T-helper 2 cell (primary cell): ENCODE measurements around the gene SNAI3.
A peak's percentile ranks its signal among the peaks of the same experiment; 100 is the strongest.

Source experiments
- DNase-seq, 5 experiments: peaks; one replicate each; pipeline versions ENCODE4 v3.0.0 to v3.0.0-alpha.2; 2012 to 2022

SNAI3 gene

DNA sequence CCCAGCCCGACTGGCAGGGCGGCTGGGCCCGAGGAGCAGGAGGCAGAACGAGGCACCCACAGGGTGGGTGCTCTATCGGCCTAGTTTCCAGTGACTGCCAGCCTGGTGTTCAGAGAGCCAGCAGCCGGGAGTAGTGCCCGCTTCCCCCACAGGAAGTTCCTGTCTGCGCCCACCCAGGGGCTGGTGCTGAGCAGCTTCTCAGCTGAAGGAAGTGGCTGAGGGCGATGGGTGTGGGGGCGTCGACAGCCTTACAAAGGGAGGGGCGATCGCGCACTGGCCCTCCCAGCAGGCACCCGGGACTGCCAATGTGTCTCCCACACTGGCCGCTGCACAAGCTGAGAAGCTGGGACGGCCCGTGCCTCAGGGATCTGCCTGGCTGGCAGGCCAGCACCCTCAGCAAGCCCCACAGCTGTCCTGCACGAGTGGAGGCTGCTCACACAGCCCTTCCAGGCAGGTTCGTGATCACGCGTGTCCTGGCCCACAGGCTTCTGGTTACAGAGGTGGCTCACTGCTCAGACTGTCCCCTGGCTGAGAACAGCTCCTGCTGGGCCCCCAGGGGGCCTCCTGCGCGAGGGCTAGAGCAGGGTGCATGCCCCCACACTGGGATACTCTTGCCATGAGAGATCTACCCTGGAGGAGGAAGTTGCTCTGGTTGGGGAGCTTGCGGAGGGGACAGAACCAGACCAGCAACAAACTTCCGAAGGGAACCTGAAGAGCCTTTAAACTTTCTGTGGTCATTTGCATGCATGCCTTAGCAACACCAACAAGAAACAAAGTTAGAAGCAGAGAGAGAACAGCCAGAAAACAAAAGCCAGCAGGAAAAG is 17.4 kb upstream of the SNAI3 start:
- peak; percentile 36 to 90 (median 53) for DNase-seq

DNA sequence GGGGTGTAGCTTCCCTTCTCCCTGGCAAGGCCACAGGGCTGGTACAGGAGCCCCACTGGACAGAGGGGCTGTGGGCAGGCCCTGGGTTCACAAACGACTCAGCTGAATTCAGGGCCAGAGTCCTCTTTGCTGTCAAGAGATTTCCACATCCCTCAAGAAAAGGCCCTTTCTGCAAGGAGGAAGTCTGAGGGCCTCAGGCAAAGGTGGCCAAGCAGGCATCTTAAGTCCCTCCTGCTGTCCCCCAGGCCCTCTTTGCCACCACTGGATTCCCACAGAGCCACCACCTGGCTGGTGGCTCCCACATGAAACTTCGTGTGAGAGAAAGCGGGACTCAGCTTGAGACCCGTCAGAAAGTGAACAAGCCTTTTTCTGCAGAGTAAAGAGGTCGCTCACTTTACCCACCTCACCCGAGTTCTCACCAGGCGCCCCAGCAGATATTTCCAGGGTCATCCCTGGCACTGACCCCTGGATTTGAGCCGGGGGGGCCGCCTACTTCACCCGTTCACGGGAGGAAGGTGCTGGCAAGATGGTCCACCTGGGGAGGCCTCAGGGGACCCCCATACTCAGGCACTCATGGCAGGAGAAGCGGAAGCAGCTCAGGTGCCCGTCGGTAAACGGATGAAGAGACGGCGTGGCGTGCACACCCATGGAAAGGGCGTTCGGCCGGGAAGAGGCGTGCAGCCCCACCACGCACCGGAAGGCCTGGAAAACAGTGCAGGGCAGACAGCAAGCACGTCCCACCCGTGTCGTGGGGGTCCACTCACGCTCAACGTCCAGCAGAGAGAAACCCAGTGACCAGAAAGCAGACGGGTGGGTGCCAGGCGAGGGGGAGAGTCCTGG is 16.3 kb upstream of the SNAI3 start:
- DNase-seq: peak in 1 of 5 experiments; percentile 31

- peak in 1 of 5 experiments; percentile 33 for DNase-seq
These were observed 15.5 kb upstream of the SNAI3 start for GRCh38 chr16:88701581-88702370.

DNA sequence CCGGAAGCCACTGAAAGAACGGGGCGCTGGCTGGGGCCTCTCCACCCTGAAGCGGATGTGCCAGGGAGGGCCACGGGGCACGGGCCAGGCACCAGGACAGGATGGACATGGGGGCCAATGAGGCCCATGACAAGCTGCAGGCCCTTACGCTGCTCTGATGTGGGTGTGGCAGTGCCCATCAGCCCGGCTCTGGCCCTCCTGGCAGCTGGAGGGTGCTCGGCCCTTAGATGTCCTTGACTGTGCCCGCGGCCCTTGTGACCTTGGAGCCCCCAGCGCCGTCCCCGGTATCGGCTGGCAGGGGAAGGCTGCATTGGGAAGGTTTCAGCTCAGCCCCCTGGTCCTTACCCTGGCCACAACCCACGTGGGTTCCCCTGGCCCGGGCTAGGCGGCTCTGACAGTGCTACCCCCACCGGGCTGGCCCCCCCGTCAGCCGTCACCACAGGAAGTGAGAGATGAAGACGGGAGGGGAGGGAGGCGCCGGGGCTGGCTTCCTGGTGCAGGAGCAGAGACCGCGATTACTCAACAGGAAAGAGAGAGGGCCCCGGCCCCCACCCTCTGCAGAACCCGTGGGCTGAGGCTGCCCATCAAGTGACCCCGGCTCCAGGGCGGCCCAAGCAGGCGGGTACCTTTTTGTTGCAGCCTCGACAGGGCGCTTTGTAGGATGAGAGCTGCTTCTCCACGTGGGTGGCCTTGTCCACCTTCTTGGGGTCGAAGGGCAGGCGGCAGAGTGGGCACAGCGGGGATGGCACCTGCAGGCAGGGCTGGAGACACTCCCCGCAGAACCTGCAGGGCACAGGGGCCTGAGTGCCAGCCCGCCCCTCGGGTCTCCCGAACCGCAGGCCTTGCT is 14.6 kb upstream of the SNAI3 start:
- DNase-seq: peak; percentile 84 to 98 (median 94)

GRCh38 chr16:88700322-88700635 is 14.0 kb upstream of the SNAI3 start:
- DNase-seq: no peak

- DNase-seq: no peak
These were observed 12.9 kb upstream of the SNAI3 start for GRCh38 chr16:88699180-88699579.

GRCh38 chr16:88698646-88699045 is 12.3 kb upstream of the SNAI3 start:
- DNase-seq: no peak

DNA sequence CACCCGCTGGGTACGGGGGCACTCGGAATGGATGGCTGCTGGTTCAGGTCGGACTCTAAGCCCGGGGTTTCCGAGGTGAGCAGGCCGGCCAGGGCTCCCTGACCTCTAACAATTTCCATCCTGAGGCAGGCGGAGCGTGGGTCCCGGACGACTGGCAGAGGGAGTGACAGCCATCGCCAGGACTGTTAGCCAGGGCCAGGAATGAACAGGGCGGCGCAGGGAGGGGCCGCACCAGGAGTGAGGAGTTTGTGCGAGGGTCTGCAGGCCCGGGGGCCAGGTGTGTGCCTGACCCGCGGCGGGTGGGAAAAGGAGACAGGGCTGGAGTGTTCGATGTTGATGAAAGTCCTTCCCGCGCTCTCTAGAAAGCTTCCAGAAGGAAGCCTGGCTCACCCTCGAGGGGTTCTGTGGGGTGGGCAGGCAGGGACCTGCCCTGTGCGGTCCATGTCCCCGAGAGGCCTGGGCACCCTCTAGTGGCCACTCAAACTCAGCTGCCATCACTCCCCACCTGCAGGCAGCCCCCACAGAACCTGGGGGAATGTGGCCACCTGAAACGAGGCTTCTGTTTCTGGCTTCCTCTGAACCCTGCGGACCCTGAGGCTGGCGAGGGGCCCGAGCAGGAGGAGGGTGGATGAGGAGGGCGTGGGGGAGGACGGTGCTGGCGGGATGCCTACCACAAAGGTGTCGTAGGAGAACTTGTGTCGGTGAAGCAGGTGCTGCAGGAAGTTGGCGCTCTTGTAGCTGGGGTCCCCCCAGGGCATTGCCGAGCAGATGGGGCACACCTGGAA is 11.7 kb upstream of the SNAI3 start:
- DNase-seq: no peak

DNA sequence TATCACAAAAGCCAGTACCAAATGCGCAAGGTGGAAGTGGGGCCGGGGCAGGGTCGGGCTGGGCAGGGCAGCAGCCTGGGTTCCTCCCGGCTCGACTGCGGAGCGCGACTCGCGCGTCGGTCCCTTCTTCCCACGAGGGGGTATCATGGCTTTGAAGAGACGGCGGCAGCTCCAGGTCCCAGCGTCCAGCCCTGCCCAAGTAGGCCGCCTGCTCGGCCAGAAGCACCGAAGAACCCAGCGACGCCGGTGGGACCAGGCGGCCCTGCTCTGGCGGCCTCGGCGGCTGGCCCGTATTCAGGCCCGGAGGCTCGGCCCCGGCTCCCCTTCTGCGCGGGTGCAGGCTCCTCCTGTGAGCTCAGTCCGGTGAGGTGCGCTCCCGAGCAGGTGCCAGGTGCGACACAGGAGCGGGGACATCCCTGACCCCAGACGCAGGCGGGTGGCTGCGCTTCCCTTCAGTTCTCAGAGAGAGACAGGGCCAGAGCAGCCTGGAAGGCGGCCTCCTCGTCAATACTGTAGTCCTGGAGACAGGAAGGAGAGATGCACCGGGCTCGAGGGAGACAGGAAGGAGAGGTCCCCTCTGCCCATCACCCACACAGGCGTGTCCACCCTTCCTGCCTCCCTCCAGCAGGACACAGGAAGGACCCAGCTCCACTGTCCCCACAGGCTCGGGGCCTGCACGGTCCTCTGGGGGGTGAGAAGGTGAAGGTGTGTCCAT is 11.0 kb upstream of the SNAI3 start:
- no peak for DNase-seq

GRCh38 chr16:88696441-88696840 is 10.1 kb upstream of the SNAI3 start:
- DNase-seq: no peak

DNA sequence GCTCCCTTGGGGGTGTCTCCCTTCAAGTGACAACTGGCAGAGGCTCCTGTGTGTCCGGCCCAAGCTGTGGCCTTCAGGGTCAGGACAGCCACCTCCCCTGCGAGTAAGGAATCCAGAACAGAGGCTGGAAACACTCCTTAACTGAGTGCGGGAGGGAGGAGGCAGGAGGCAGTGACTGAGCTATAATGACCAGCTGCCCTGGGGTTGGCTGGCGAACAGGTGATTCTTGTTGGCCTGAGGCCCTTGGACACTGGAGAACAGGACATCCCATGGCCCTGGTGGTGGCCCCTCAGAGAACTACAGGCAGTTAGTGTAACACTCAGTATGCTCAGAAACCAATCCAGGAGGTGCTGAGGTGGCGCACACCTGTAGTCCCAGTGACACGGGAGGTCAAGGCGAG is 9.4 kb upstream of the SNAI3 start:
- DNase-seq: no peak

GRCh38 chr16:88695218-88695617 is 8.9 kb upstream of the SNAI3 start:
- DNase-seq: no peak

DNA sequence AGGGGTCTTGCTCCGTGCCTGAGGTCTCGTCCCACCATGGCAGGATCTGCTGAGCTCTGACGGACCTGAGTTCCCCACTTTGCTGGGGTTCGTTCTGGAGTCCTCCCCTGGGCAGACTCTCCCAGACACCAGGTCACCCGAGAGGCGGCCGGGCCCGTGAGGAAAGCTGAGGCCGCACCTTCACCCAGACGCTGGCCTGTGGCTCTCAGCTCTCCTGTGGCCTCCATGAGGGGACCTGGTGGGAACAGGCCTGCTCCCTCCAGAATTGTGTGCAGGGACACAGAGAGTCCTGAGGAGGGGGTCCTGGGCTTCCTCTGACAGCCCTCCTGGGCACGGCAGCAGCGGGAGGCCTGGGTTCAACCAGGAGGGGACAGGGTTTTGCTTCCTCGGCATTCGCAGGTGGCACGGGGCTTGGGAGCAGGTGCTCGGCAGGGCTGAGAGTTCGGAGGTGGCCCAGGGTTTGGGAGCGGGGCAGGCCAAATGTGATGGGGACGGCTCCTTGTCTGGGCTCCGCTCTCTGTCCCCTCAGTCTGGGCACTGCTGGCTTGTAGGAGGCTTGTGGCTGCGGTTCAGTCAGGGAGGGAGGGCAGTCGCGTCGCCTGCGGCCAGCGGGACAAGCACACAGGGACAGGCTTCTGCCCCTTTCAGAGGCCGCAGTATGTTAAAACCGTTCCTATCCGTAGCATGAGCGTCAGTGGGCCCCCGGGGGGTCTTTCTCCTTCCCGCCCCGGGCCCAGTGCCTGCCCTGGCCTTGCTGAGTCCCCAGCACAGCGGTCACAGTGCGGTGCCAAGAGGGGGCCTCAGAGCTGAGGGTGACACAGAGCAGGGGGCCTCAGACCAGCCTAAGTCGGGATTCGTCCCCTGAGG is 8.1 kb upstream of the SNAI3 start:
- DNase-seq: no peak

- no peak for DNase-seq
These were observed 7.3 kb upstream of the SNAI3 start for GRCh38 chr16:88693420-88694177.

DNA sequence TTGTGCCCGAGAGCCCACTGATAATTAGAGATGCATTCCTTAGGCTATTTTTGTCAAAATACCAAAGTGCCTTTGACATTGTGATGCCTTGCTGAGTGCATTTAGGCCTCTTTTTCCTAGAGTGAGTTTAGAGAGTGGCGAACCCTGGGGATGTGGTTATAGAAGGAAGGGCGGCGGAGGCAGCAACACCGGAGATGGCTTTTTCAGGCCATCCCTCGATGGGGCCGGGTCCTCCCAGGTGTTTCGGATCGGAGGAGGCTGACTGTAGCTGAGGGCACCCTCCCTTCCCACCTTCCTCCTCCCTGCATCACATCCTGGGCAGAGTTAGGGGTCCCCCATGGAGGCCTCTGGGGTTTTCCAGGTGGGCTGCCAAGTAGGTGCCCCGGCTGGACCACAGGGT is 6.6 kb upstream of the SNAI3 start:
- no peak for DNase-seq

- peak in 1 of 5 experiments; percentile 61 for DNase-seq
These were observed 5.7 kb upstream of the SNAI3 start for GRCh38 chr16:88691924-88692560.

DNA sequence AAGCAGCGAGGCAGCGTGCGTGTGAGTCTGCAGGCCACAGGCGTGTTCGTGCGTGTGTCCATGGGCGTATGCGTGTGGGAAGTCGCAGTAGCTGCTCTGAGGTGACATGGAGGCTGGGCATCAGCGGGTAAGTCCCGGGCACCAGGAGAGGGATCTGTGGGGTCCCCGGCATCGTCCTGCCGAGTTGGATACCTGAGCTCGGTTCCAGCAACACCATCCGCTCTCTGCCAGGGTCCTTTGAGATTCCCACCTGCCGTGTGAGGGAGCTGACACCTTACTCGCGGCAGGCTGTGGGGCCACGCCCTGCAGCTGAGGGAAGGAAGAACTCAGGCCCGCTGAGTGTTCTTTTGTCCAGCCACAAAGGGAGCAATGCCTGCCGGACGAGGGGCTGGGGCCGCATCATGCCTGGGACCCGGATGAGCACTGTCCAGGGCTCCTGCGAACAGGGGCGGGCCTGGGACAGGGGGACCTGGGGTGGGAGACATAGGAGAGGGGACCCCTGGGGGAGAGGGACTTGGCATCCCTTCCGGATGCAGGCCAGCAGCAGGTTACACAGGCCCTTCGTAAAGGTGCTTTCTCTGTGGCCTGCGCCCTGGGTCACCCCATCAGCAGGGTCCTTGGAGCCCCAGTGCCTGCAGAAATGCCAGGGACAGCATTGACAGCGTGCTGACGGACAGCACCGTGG is 5.0 kb upstream of the SNAI3 start:
- no peak for DNase-seq
